ENCODE results near the gene TMEM135.
"Not testable (repeated sequence)": the region's sequence is repeated elsewhere in the genome, so short reads cannot be mapped to it uniquely, and the experiment has no call there.

TMEM135 gene

GRCh38 chr11:87020764-87021365 is 16.9 kb upstream of the TMEM135 start:
- DNase-seq (ENCODE audit: low read depth): no peak

- no peak for DNase-seq (ENCODE audit: low read depth)
Observed at GRCh38 chr11:87022254-87022653, 15.5 kb upstream of the TMEM135 start.

DNA sequence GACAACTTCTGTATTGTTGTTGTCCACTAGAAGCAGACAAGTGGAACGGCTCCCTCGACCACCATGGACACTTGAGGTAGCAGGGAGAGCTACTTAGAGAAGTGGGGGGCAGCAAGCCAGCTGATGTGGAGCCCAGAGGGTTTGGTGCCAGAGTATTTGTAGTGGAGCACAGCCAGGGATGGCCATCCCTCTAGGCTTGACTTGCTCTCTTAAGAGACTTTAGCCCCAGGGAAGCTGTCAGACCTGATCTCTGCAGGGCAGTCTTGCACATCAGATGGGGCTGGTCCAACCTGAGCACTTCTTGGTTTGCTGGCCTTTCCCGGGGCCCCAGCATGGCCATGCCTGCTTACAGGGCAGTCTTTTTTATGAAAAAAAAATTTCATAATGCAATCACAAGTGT is 15.0 kb upstream of the TMEM135 start:
- no peak for DNase-seq (ENCODE audit: low read depth)

- not testable (repeated sequence) for DNase-seq (ENCODE audit: low read depth)
Observed at GRCh38 chr11:87026415-87026814, 11.3 kb upstream of the TMEM135 start.

DNA sequence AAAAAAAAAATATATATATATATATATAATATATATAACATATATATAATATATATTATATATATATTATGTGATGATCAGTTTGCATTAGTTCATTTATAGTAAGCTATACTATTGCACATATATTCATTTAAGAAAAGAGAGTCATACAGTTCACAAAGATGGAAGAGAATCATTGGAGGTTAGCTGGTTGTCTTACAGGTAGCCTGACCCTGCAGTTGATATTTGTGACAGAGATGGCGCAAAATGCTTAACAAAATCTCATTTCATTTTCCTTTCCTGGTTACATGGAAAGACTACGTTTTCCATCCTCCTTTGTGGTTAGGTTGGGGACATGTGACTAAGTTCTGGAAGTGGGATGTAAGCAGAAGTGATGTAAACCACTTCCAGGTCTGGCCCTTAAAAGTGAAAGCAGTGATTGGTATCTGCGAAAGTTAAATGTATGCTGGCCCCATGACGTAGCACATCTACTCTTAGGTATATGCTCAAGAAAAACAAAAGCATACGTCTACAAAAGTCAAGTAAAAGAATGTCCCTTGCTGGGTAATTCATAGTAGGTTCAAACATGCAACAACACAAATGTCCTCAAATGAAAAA is 7.2 kb upstream of the TMEM135 start:
- DNase-seq (ENCODE audit: low read depth): no peak

GRCh38 chr11:87031433-87032170 is 6.1 kb upstream of the TMEM135 start:
- no peak for DNase-seq (ENCODE audit: low read depth)

GRCh38 chr11:87033561-87033960 is 4.2 kb upstream of the TMEM135 start:
- no peak for DNase-seq (ENCODE audit: low read depth)

GRCh38 chr11:87035976-87036583 is 1.7 kb upstream of the TMEM135 start:
- no peak for DNase-seq (ENCODE audit: low read depth)

DNA sequence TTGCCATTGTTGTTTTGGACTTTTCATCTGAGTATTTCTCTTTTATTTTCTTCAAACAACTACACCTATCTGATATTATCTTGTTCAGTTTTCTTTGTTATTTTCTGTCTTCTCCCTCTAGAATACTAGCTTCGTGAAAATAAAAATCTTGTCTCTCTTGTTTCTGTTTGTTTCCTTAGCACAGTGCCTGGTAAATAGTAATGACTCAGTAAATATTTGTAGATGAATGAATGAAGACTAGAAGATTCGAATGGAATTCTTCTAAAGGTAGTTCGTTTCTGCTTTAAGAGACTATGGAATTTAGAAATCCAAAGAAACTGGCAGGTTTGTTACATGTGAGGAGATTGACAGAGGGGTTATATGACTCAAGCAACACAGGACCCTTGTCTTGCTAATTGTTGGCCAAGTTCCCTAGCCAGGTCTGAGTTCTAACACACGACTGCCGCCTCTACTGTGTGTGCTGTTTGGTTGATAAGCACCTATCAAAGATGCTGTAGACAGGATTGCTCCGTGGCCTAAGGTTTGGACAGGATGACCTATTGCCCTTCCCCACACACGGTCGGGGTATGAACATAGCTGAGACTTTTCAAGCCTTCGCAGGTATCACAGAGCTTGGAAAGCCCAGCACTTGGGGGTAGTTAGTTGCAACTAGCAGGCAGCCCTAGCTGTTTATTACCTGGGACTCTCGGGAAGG is 831 bp upstream of the TMEM135 start:
- DNase-seq (ENCODE audit: low read depth): no peak

DNA sequence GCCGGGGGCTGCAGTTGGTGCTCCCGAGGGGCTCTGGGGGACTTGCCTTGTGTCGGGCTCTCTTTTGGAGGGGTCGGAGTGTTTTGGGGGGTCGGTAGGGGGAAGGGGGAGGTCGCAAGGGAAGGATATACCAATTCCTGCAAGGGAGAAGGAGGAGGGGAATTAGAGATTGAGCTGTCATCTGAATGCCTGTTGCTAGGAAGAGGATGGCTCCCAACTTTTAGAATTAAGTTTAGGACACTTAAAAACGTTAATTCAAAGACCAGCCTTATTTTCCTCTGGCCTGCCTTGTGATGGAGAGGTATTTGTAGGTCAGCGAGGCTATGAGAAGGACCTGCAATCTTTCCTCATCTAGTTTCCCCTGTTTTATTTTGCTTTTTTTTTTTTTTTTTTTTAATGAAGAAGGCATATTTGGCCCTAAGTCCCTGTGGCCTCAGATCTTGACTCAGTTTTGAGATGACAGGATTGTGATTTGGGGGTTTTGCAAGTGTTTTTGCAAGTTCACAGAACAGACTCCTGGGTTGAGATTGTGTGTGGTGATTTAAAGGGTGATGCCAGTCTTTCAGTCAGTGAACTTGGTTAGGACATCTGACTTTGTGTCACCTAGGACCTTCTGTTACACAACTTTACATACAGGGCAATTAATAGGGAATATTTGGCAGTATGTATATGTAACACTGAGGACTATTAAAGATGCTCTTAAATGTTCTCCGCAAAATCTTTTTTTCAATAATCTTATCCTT is 672 bp downstream of the TMEM135 start:
- no peak for DNase-seq (ENCODE audit: low read depth)

GRCh38 chr11:87039371-87039770 is 1.6 kb downstream of the TMEM135 start:
- DNase-seq (ENCODE audit: low read depth): no peak

DNA sequence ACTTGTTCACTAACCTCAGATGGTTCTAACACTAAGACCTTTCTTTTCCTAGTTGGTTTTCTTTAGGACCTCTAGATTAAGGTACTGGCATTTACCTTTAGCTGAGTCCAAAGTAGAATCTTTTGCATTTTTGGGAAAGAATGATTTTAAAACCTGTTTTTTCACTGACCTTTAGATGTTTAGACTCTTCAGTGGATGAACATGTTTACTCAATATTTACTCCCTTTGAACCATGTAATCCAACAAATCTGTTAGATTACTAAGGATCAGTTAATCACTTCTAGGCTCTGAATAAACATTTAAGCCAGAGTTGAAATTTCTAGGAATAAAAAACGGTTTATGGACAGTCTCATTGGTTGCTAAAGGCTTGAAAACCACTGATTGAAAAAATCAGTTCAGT is 6.2 kb downstream of the TMEM135 start:
- DNase-seq (ENCODE audit: low read depth): no peak

DNA sequence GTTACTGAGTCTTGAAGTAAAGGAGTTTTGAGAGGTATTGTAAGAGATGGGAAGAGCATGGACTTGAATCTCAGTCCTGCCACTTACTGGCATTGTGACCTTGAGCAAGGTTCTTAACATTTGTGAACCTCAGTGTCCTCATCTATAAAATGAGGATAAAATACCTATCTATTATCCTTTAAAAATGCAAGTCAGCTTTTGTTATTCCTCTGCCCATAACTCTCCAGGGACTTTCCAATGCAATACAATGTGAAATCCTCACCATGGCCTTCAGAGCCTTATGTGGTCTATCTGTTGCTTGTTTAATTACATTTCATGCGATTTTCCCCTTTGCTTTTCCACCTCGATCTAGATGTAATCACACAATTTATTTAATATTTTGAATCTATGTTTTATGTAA is 9.1 kb downstream of the TMEM135 start:
- no peak for DNase-seq (ENCODE audit: low read depth)

DNA sequence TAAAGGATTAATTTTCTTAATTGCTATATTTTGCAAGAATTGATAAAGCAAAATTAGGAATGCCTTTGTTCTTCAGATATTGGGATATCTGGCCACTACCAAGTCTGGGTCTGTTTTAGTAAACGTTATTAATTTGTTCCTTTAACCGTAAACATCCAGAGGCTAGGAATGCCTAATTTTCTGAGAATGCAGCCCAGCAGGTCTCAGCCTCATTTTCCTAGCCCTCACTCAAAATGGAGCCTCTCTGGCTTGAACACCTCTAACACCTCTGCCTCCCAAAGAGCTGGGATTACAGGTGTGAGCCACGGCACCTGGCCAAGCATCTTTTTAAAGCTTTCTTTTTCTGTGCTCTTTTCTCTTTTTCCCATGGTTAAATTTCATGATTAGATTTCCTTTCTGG is 18.4 kb downstream of the TMEM135 start:
- no peak for DNase-seq (ENCODE audit: low read depth)

- no peak for DNase-seq (ENCODE audit: low read depth)
Observed at GRCh38 chr11:87057749-87058148, 20.0 kb downstream of the TMEM135 start.

- DNase-seq (ENCODE audit: low read depth): no peak
Observed at GRCh38 chr11:87059596-87060390, 22.1 kb downstream of the TMEM135 start.

- DNase-seq (ENCODE audit: low read depth): no peak
Observed at GRCh38 chr11:87061766-87062165, 24.0 kb downstream of the TMEM135 start.

- no peak for DNase-seq (ENCODE audit: low read depth)
Observed at GRCh38 chr11:87063982-87064381, 26.2 kb downstream of the TMEM135 start.

DNA sequence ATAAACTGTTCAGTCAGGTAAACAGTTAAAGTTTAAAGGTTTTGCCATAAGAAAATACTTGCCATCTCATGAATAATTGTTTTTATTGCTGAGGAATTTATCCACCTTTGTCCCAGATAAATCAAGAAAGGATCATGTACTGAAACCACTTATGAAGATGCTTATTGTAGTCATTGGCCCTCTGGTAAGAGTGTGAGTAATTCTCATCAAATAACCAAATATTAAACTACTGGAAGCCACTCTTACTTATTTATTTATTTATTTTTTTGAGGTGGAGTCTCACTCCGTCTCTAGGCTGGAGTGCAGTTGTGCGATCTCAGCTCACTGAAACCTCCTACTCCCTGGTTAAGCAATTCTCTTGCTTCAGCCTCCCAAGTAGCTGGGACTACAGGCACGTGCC is 35.1 kb downstream of the TMEM135 start:
- DNase-seq (ENCODE audit: low read depth): no peak

GRCh38 chr11:87076260-87076783 is 38.6 kb downstream of the TMEM135 start:
- DNase-seq (ENCODE audit: low read depth): no peak

Data from activated T-cell treated with anti-CD3 and anti-CD28 coated beads for 48 hours (primary cell).